WTC11 (cell line): Measurements from ENCODE around the gene SERPINH1. TPM values are rescaled to one million over a fixed set of nuclear protein-coding genes. Genes with fewer than 3 reads are reported as not detected.

Source experiments
- ATAC-seq: fragments of 200-7000 bp; cut with Tn5 transposase; 2 replicates; pipeline ENCODE4 v1.10.0; 2021; ENCODE audit warnings: mild to moderate bottlenecking, moderate library complexity
- CTCF ChIA-PET: fragments of 300-600 bp; sonication (Branson Sonifier 250); formaldehyde crosslinking; loops from one replicate; lab custom pipeline; 2021; ENCODE audit warnings: antibody characterized with exemption; lab: Charles Lee
- POLR2A ChIA-PET: fragments of 350-600 bp; sonication (Branson Sonifier 250); formaldehyde crosslinking; loops from one replicate; lab custom pipeline; 2021; ENCODE audit warnings: antibody characterized with exemption; lab: Charles Lee
- DNase-seq: peaks from one replicate; pipeline ENCODE4 v3.0.0; 2021; ENCODE audit warnings: low spot score
- H3K27ac Mint-ChIP-seq: 2 replicates; pipeline ENCODE4 v1.8.0; 2021; ENCODE audit warnings: mixed read lengths
- H3K27me3 Mint-ChIP-seq: 2 replicates; pipeline ENCODE4 v1.8.0; 2021; ENCODE audit warnings: low read depth, mild to moderate bottlenecking, moderate library complexity, mixed read lengths
- H3K36me3 Mint-ChIP-seq: 2 replicates; pipeline ENCODE4 v1.8.0; 2021; ENCODE audit warnings: mixed read lengths
- H3K4me1 Mint-ChIP-seq: 2 replicates; pipeline ENCODE4 v1.8.0; 2022; ENCODE audit warnings: mixed read lengths
- H3K4me3 Mint-ChIP-seq: 2 replicates; pipeline ENCODE4 v1.8.0; 2021; ENCODE audit warnings: mild to moderate bottlenecking, moderate library complexity, mixed read lengths
- H3K9me3 Mint-ChIP-seq: 2 replicates; pipeline ENCODE4 v1.8.0; 2021; ENCODE audit warnings: mixed read lengths
- ATF6 ChIP-seq: sonication (generic); formaldehyde crosslinking; IDR thresholded peaks from 2 replicates; pipeline ENCODE4 v1.8.1; 2023; ENCODE audit warnings: mild to moderate bottlenecking, missing genetic modification reagents
- CTCF ChIP-seq: fragments of 200-600 bp; IDR thresholded peaks from 2 replicates; pipeline ENCODE4 v1.8.0; 2022; ENCODE audit warnings: antibody characterized with exemption
- ETV6 ChIP-seq: sonication (generic); formaldehyde crosslinking; IDR thresholded peaks from 2 replicates; pipeline ENCODE4 v1.8.1; 2022; ENCODE audit warnings: mild to moderate bottlenecking, missing genetic modification reagents
- GRHL2 ChIP-seq: fragments of 250-450 bp; sonication (Bioruptor Pico); IDR thresholded peaks from 2 replicates; pipeline ENCODE4 v1.8.0; 2022; ENCODE audit warnings: mild to moderate bottlenecking, moderate library complexity; ENCODE audit not compliant: insufficient replicate concordance, severe bottlenecking
- HMGA2 ChIP-seq: fragments of 250-450 bp; sonication (Bioruptor Pico); IDR thresholded peaks from 2 replicates; pipeline ENCODE4 v1.4.0; 2021; ENCODE audit warnings: mild to moderate bottlenecking, moderate library complexity
- IRF2 ChIP-seq: sonication (generic); formaldehyde crosslinking; IDR thresholded peaks from 2 replicates; pipeline ENCODE4 v1.8.0; 2022; ENCODE audit warnings: low read depth, missing genetic modification reagents, borderline replicate concordance
- JAZF1 ChIP-seq: fragments of 250-450 bp; sonication (Bioruptor Pico); IDR thresholded peaks from 2 replicates; pipeline ENCODE4 v1.9.0; 2021; ENCODE audit warnings: moderate library complexity, mild to moderate bottlenecking, inconsistent platforms
- MLX ChIP-seq: sonication (generic); formaldehyde crosslinking; IDR thresholded peaks from 2 replicates; pipeline ENCODE4 v1.8.1; 2023; ENCODE audit warnings: mild to moderate bottlenecking, missing genetic modification reagents, moderate library complexity
- MXD4 ChIP-seq: fragments of 250-450 bp; sonication (Bioruptor Pico); IDR thresholded peaks from 2 replicates; pipeline ENCODE4 v1.8.0; 2021; ENCODE audit warnings: mild to moderate bottlenecking, moderate library complexity, borderline replicate concordance
- PRDM15 ChIP-seq: sonication (generic); formaldehyde crosslinking; IDR thresholded peaks from 2 replicates; pipeline ENCODE4 v1.8.0; 2022; ENCODE audit warnings: missing genetic modification reagents
- SMAD4 ChIP-seq: sonication (generic); formaldehyde crosslinking; IDR thresholded peaks from 2 replicates; pipeline ENCODE4 v1.8.0; 2022; ENCODE audit warnings: mild to moderate bottlenecking, missing genetic modification reagents
- TEAD1 ChIP-seq: sonication (generic); formaldehyde crosslinking; IDR thresholded peaks from 2 replicates; pipeline ENCODE4 v1.8.0; 2022; ENCODE audit warnings: mild to moderate bottlenecking, missing genetic modification reagents
- ZSCAN18 ChIP-seq: fragments of 250-450 bp; sonication (Bioruptor Pico); IDR thresholded peaks from 2 replicates; pipeline ENCODE4 v2.1.2; 2022; ENCODE audit warnings: mild to moderate bottlenecking, moderate library complexity
- total RNA-seq: library from RNA; stranded (reverse); gene quantifications from 3 replicates; pipeline ENCODE4 v1.2.3, GENCODE V29; 2021

The SERPINH1 gene
- total RNA-seq, 1 experiment from 2014 or later: 411 TPM

GRCh38 chr11:75530577-75530976 is 31.5 kb upstream of the SERPINH1 start (continued):
- TF ChIP-seq JAZF1 (CRISPR knock-in tag) (no peak), MLX (CRISPR knock-in tag) (no peak), ATF6 (CRISPR knock-in tag) (no peak), MXD4 (CRISPR knock-in tag) (no peak)

- CTCF ChIA-PET: interaction anchor here (0.6 to 6.2 kb wide), 27 partner anchors 8 to 251 kb away, joined by 3 to 69 read pairs (median 9); partner anchors contain the start of gene KLHL35
- ATAC-seq: no peak
Measured at GRCh38 chr11:75531325-75531724, 30.7 kb upstream of the SERPINH1 start.

GRCh38 chr11:75532200-75533048 is 29.6 kb upstream of the SERPINH1 start:
- H3K27ac Mint-ChIP-seq: peak overlapping the region; percentile 39; the same call in 1 of the 2 replicates
- TF ChIP-seq CTCF: peak; percentile 72
- TF ChIP-seq ETV6 (CRISPR knock-in tag): no peak
- peak; percentile 52 for TF ChIP-seq HMGA2
- TF ChIP-seq PRDM15 (CRISPR knock-in tag): peak; percentile 95
- TF ChIP-seq, all 79 proteins: peak for 3
- Mint-ChIP-seq H3K4me3 (peak overlapping the region; percentile 44), H3K27me3 (peaks cover 2% of the 10 kb centered on the region; the same call in 1 of the 2 replicates), H3K9me3 (no peaks in the 10 kb centered on the region), H3K4me1 (peaks cover 18% of the 10 kb centered on the region), H3K36me3 (no peaks in the 10 kb centered on the region)
- ChIA-PET CTCF (interaction anchor here (0.6 to 6.2 kb wide), 36 partner anchors 8 to 295 kb away, joined by 3 to 69 read pairs (median 6); partner anchors contain the start of genes KLHL35 and SERPINH1), POLR2A (interaction anchor here (0.7 to 1.6 kb wide), 3 partner anchors 51 to 263 kb away, joined by 3 to 4 read pairs (median 3); no protein-coding TSS in a partner anchor)
- peak; percentile 89 for ATAC-seq
- DNase-seq: peak; percentile 88

More at GRCh38 chr11:75531325-75531724, 30.7 kb upstream of the SERPINH1 start:
- POLR2A ChIA-PET: interaction anchor here (1.2 to 1.6 kb wide), 2 partner anchors 52 to 115 kb away, joined by 3 to 4 read pairs; no protein-coding TSS in a partner anchor
- Mint-ChIP-seq H3K27ac (no peak overlapping the region), H3K4me3 (no peak overlapping the region), H3K4me1 (peaks cover 21% of the 10 kb centered on the region), H3K9me3 (no peaks in the 10 kb centered on the region), H3K36me3 (no peaks in the 10 kb centered on the region), H3K27me3 (peaks cover 10% of the 10 kb centered on the region)
- DNase-seq: no peak
- no peak for TF ChIP-seq ZSCAN18 (CRISPR knock-in tag)
- no peak for TF ChIP-seq IRF2
- TF ChIP-seq TEAD1 (CRISPR knock-in tag): no peak
- no peak for TF ChIP-seq GRHL2 (CRISPR knock-in tag)
- TF ChIP-seq SMAD4 (CRISPR knock-in tag): no peak
